ENCODE data around the gene IFITM5.
"Not testable (repeated sequence)": the region's sequence is repeated elsewhere in the genome, so short reads cannot be mapped to it uniquely, and the experiment has no call there.

The IFITM5 gene

GRCh38 chr11:328012-328411 lies 28.7 kb upstream of the IFITM5 start:
- DNase-seq (ENCODE audit: low spot score), result no peak

GRCh38 chr11:327581-327923 lies 28.2 kb upstream of the IFITM5 start:
- DNase-seq (ENCODE audit: low spot score), result no peak

GRCh38 chr11:326842-327580 lies 27.7 kb upstream of the IFITM5 start:
- no peak for DNase-seq (ENCODE audit: low spot score)

GRCh38 chr11:326592-326841 lies 27.2 kb upstream of the IFITM5 start:
- no peak for DNase-seq (ENCODE audit: low spot score)

GRCh38 chr11:325796-326591 lies 26.7 kb upstream of the IFITM5 start:
- no peak for DNase-seq (ENCODE audit: low spot score)

GRCh38 chr11:324593-325517 lies 25.5 kb upstream of the IFITM5 start:
- not testable (repeated sequence) for DNase-seq (ENCODE audit: low spot score)

- no peak for DNase-seq (ENCODE audit: low spot score)
Observed at GRCh38 chr11:324156-324555, 24.8 kb upstream of the IFITM5 start.

GRCh38 chr11:319888-320273 lies 20.6 kb upstream of the IFITM5 start:
- not testable (repeated sequence) for DNase-seq (ENCODE audit: low spot score)

- DNase-seq (ENCODE audit: low spot score), result not testable (repeated sequence)
Observed at GRCh38 chr11:319121-319887, 20.0 kb upstream of the IFITM5 start.

GRCh38 chr11:318405-319120 lies 19.2 kb upstream of the IFITM5 start:
- not testable (repeated sequence) for DNase-seq (ENCODE audit: low spot score)

- not testable (repeated sequence) for DNase-seq (ENCODE audit: low spot score)
Observed at GRCh38 chr11:317668-318404, 18.5 kb upstream of the IFITM5 start.

- DNase-seq (ENCODE audit: low spot score), result no peak
Observed at GRCh38 chr11:316891-317301, 17.6 kb upstream of the IFITM5 start.

- no peak for DNase-seq (ENCODE audit: low spot score)
Observed at GRCh38 chr11:316031-316701, 16.8 kb upstream of the IFITM5 start.

GRCh38 chr11:315516-315994 lies 16.2 kb upstream of the IFITM5 start:
- no peak for DNase-seq (ENCODE audit: low spot score)

GRCh38 chr11:315051-315481 lies 15.7 kb upstream of the IFITM5 start:
- no peak for DNase-seq (ENCODE audit: low spot score)

- DNase-seq (ENCODE audit: low spot score), result not testable (repeated sequence)
Observed at GRCh38 chr11:314554-314875, 15.2 kb upstream of the IFITM5 start.

GRCh38 chr11:313787-314553 lies 14.6 kb upstream of the IFITM5 start, which contains the start of gene IFITM1:
Gene IFITM1 (plus strand): TSS chr11:314040. CDS start chr11:314171, 131 bp downstream.
- no peak for DNase-seq (ENCODE audit: low spot score)

- no peak for DNase-seq (ENCODE audit: low spot score)
Observed at GRCh38 chr11:313304-313786, 14.0 kb upstream of the IFITM5 start.

All from hematopoietic multipotent progenitor cell treated with erythropoietin and hydrocortisone succinate and interleukin-3 and kit ligand, for 17 days (in vitro differentiated cells).